Activated CD4-positive, alpha-beta T cell treated with anti-CD3 and anti-CD28 coated beads, Interleukin-10, Interleukin-2, amounts not matched to agents 100 ng/mL and 50 ng/mL, durations not matched to agents 16 hours and 8 hours (primary cell): ENCODE results near the gene MTRFR.
"Not testable (repeated sequence)": the region's sequence is repeated elsewhere in the genome, so short reads cannot be mapped to it uniquely, and the experiment has no call there.

ENCODE experiments used
- DNase-seq: peaks from one replicate; pipeline ENCODE4 v3.0.0-alpha.2; 2020

MTRFR gene

DNA sequence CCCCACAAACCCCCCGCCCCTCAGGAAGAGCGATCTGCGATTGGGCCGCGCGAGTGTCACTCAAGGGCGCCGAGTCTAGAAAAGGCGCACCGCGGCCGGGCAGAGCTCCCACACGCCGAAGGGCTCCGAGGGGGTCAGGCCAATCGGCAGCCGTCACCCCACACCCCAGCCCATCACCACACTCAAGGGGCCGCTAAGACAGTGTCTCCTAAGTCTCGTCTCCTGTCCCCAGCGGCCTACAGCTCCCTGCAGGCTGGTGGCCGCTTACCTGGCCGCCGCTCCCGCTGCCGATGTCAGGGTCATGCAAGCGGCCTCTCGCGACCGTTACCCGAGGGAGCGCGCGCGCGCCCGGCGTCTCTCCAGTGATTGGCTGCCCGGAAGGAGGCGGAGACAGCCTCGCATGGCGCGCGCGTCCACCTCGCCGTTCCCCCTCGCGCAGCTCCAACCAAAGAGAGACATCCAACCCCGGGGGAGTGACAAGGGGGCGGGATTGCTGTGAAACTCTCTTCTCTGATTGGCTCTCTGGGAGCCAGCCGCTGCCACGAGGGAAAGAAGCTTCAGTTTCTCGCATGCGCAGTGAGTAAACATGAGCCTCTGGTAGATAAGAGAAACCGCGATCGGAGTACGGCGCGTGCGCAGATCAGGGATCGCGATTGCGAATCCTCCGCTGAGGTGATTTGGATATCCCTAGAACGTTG lies at the start of gene MTRFR, which contains the start of gene MPHOSPH9:
Gene MTRFR, plus strand, starts transcription at position 630 of the 698 bp plus-strand sequence. CDS start 20,239 bp downstream, outside the sequence.
Gene MPHOSPH9, minus strand, starts transcription at position 335 of the 698 bp plus-strand sequence. CDS start 2,777 bp downstream, outside the sequence.
- peak; percentile 100 for DNase-seq

DNA sequence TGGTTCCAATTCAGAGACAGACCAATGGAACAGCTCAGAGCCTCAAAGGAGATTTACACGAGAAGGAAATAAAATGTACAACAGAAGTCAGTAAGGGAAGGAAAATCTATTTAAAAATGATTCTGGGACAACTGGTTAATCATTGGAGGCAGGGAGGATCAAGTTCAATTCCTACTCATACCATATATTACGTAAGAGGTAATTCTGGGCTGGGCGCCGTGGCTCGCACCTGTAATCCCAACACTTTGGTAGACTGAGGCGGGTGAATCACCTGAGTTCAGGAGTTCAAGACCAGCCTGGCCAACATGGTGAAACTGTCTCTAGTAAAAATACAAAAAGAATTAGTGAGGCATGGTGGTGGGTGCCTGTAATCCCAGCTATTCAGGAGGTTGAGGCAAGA lies 45.6 kb upstream of the MTRFR start:
- no peak for DNase-seq

DNA sequence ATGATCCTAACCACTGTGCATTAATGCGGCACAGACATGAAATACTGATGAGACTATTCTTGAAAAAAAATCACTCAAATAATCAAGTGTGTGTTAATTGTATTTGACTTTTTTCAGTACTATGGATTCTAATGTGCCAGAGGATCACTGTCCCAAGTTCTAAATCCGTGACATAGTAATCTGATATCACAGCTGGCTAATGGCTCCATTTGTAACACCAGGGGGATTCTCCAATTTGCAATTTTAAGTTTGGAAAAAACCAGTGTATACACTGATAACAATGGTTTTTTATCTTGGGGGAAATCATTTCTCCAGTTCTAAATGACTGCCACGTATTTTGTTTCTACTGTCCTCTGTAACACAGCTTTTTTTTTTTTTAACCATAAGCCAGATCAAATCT lies 33.3 kb upstream of the MTRFR start:
- DNase-seq = no peak

DNA sequence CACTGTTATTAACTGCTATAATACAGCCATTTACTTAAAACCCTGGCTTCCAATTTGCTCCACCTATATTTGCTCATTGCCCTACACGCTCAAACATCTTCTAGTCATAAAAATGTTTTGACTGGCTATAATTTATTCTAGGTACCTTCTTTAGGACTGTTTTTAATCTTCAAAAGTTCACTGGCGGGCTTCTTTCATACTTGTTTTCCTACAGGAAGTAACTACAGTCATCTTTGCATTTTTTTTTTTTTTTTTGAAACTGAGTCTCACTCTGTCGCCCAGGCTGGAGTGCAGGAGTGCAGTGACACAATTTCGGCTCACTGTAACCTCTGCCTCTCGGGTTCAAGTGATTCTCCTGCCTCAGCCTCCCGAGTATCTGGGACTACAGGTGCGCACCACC lies 32.8 kb upstream of the MTRFR start:
- DNase-seq = peak; percentile 36

DNA sequence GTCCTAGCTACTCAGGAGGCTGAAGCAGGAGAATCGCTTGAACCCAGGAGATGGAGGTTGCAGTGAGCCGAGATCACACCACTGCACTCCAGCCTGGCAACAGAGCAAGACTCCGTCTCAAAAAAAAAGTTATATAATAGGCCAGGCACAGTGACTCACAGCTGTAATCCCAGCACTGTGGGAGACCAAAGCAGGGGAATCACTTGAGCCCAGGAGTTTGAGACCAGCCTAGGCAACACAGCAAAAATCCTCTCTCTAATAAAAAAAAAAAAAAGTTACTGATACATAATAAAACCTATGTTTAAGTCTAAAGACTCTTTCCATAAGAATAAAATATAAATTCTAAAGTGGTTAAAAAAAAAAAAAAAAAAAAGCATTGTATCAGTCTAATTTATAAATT lies 26.4 kb upstream of the MTRFR start:
- DNase-seq = not testable (repeated sequence)

- DNase-seq = not testable (repeated sequence)
Observed at GRCh38 chr12:123207815-123208214, 25.4 kb upstream of the MTRFR start.

DNA sequence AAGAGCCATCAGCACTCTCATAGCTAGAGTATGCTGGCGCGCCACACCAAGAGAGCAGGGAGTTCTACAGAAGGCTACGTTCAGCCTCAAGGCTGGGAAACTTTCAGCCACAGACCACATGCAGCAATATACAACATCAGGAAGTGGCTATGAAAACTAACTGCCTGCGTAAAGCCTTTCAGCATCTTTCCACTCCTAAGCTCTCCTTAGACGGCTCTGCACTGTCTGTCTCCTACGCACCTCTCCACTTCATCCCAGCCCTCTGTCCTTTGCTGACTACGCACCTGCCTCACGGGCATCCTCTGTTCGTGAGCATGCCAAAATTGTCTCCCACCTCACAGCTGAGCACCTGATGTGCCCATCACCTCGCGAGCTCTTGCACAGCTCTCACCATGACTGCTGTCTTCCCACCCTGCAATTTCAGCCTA lies 10.0 kb upstream of the MTRFR start:
- peak; percentile 74 for DNase-seq

DNA sequence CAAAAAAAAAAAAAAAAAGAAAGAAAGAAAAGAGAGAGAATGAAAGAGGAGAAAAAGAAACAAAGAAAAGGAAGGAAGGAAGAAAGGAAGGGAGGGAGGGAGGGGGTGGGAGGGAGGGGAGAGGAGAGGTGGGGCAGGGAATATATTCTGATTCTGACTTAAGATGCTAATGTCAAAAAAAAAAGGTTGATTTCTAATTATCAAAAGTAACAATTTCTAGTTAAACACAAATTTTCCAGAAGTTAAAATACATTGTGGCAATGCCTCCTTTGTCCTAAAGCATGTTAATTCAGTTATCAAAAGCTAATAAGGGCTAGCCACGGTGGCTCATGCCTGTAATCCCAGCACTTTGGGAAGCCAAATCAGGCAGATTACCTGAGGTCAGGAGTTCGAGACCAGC lies 7.8 kb upstream of the MTRFR start:
- DNase-seq = no peak

- DNase-seq = no peak
Observed at GRCh38 chr12:123227581-123228258, 5.5 kb upstream of the MTRFR start.

DNA sequence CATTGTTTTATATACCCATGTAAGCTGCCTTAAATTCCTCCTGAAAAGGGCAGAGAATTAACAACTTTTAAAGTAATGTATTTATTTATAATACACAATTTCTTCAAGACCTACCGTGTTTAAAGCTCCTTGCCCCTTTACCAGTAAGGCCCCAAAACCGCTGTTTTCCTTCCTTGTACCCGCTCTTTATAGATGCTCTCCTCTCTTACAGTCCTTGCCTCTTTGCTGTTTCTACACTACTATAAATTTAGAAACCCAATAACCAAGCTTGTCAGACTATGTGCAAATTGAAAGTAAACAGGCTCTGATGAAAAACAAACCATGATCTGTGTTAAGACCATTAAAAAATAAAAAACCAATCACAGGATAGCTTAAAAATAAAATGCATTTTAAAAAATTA lies 4.2 kb upstream of the MTRFR start:
- DNase-seq = peak; percentile 11

DNA sequence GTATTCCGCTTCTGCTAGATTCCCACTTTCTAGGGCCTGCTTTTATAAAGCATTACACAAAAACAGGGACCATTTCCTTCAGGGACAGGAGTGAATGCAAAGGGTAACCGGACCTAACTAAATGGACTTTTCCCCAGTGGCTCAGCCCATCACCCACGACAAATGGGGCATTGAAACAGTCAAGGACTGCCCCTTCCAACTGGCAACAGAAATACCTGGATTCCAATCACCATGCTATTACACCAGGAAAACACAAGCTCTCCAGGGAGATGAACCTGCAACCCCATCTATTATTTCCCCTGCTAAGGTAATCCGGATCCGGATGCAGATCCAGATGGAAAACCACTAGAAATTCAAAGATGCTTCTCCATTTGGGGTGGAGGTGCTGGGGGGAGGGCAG lies 1.3 kb upstream of the MTRFR start:
- no peak for DNase-seq

DNA sequence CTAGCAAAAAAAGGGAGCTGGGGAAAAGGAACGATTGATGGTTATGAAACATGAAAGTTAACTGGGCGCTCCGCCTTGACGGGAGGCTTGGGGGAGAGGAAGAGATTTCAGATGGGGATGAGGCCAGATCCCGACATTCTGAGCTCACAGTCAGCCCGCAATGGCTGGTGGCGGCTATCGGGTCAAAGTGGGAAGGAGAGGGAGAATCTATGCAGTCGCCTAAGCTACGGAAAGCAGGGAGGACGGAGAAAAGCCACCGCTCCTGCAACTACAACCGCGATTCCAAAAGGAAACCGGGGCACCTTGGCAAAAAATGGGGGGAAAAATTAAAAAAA lies 797 bp upstream of the MTRFR start:
- DNase-seq = peak; percentile 11

- peak; percentile 8 for DNase-seq
Observed at GRCh38 chr12:123233505-123234308, 471 bp downstream of the MTRFR start.

- peak; percentile 69 for DNase-seq
Observed at GRCh38 chr12:123237646-123238329, 4.6 kb downstream of the MTRFR start.

GRCh38 chr12:123238330-123238682 lies 5.1 kb downstream of the MTRFR start:
- DNase-seq = no peak

DNA sequence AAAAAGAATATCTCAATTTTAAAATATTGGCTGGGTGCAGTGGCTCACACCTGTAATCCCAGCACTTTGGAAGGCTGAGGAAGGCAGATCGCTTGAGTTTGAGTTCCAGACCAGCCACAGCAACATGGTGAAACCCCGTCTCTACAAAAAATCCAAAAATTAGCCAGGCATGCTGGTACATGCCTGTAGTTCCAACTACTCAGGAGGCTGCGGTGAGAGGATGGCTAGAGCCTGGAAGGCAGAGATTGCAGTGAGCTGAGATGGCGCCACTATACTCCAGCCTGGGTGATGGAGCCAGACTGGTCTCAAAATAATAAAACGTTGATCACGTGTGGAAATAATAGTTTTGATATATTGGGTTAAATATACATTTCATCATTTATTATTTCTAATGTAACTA lies 5.7 kb downstream of the MTRFR start:
- DNase-seq = no peak

GRCh38 chr12:123242116-123242904 lies 9.1 kb downstream of the MTRFR start:
- DNase-seq = no peak

DNA sequence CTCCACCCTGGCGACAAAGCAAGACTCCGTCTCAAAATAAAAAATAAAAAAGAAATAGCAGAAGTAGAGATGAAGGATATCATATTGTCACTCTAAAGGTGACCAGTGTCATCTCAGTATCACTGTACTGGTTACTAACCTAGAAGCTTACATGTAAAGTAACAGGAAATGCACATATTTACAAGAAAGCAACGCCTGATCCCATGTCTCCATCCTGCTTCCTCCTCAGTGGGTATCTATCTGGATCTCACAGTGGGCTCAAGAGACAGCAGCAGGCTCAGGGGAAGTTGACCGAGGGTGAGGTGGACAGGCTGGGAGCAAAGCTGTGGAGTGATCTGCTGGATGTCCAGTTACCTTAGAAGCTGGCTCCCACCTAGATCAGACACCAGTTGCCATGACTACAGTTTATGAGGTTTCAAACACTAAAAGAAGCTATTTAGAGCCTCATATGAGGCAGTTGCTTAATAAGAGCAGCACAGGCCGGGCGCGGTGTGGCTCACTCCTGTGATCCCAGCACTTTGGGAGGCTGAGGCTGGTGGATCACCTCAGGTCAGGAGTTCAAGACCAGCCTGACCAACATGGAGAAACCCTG lies 10.5 kb downstream of the MTRFR start:
- no peak for DNase-seq

DNA sequence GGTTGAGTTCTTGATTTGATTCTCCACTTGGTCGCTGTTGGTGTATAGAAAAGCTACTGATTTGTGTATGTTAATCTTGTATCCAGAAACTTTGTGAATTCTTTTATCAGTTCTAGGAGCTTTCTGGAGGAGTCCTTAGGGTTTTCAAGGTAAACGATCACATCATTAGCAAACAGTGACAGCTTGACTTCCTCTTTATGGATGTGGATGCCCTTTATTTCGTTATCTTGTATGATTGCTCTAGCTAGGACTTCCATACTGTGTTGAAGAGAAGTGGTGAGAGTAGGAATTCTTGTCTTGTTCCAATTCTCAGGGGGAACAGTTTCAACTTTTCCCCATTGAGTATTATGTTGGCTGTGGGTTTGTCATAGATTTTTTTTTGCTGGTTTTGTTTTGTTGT lies 12.4 kb downstream of the MTRFR start:
- DNase-seq = no peak

GRCh38 chr12:123248129-123248528 lies 14.9 kb downstream of the MTRFR start:
- DNase-seq = not testable (repeated sequence)

DNA sequence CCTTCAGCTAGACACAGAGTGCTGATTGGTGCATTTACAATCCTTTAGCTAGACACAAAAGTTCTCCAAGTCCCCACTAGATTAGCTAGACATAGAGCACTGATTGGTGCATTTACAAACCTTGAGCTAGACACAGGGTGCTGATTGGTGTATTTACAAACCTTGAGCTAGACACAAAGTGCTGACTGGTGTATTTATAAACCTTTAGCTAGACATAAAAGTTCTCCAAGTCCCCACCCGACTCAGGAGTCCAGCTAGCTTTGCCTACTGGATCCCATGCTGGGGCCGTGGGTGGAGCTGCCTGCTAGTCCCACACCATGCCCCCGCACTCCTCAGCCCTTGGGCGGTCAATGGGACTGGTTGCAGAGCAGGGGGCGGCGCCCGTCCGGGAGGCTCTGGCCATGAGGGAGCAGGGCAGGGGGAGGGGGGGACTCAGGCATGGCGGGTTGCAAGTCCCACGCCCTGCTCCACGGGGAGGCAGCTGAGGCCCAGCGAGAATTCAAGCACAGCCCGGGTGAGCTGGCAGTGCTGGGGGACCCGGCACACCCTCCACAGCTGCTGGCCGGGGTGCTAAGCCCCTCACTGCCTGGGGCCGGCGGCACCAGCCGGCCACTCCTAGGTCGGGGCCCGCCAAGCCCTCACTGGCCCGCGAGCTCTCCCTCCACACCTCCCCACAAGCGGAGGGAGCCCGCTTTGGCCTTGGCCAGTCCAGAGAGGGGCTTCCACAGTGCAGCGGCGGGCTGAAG lies 15.9 kb downstream of the MTRFR start:
- DNase-seq = not testable (repeated sequence)
